GM23338 (cell line): ENCODE results near the gene HHIPL1. TPM values are rescaled to one million over a fixed set of nuclear protein-coding genes. Genes with fewer than 3 reads are reported as not detected.

Experiments
- ATAC-seq: fragments of 200-7000 bp; cut with Tn5 transposase; 3 replicates; pipeline ENCODE4 v1.9.1; 2020
- DNase-seq: peaks from one replicate; pipeline ENCODE4 v3.0.0-alpha.2; 2015; ENCODE audit warnings: low spot score
- H2AFZ ChIP-seq: fragments of 200-600 bp; sonication (generic); 2 replicates; pipeline ENCODE4 v1.8.0; 2016; ENCODE audit warnings: antibody characterized with exemption, mild to moderate bottlenecking, moderate library complexity
- H3F3A ChIP-seq: fragments of 200-600 bp; sonication (generic); replicated peaks from 2 replicates; pipeline ENCODE4 v1.8.0; 2017; ENCODE audit warnings: antibody characterized with exemption, mixed run types, low read depth
- H3K27ac ChIP-seq: fragments of 200-600 bp; sonication (generic); 2 replicates; pipeline ENCODE4 v1.6.1; 2016; ENCODE audit warnings: low read depth
- H3K27me3 ChIP-seq: fragments of 200-600 bp; sonication (generic); 2 replicates; pipeline ENCODE4 v1.8.0; 2016; ENCODE audit warnings: mild to moderate bottlenecking, mixed run types, moderate library complexity; ENCODE audit not compliant: insufficient read depth
- H3K36me3 ChIP-seq: fragments of 200-600 bp; sonication (generic); 2 replicates; pipeline ENCODE4 v1.8.0; 2016; ENCODE audit warnings: mild to moderate bottlenecking; ENCODE audit not compliant: insufficient read depth
- H3K4me1 ChIP-seq: fragments of 200-600 bp; sonication (generic); 2 replicates; pipeline ENCODE4 v1.8.0; 2016; ENCODE audit warnings: mild to moderate bottlenecking, moderate library complexity; ENCODE audit not compliant: insufficient read depth
- H3K4me2 ChIP-seq: fragments of 200-600 bp; sonication (generic); 2 replicates; pipeline ENCODE4 v1.7.1; 2017; ENCODE audit warnings: mixed run types
- H3K4me3 ChIP-seq: fragments of 200-600 bp; sonication (generic); 2 replicates; pipeline ENCODE4 v1.6.1; 2016; ENCODE audit warnings: mixed run types
- H3K79me2 ChIP-seq: fragments of 200-600 bp; sonication (generic); replicated peaks from 2 replicates; pipeline ENCODE4 v1.8.0; 2017; ENCODE audit warnings: mild to moderate bottlenecking; ENCODE audit not compliant: insufficient read depth
- H3K9me2 ChIP-seq: fragments of 200-600 bp; sonication (generic); 2 replicates; pipeline ENCODE4 v1.8.0; 2017; ENCODE audit not compliant: insufficient read depth
- H4K20me1 ChIP-seq: fragments of 200-600 bp; sonication (generic); replicated peaks from 2 replicates; pipeline ENCODE4 v1.8.0; 2017; ENCODE audit warnings: mild to moderate bottlenecking; ENCODE audit not compliant: insufficient read depth
- H3K27ac Mint-ChIP-seq: 2 replicates; pipeline ENCODE4 v1.8.0; 2020; ENCODE audit warnings: inconsistent platforms, mild to moderate bottlenecking, moderate library complexity, mixed read lengths
- H3K27me3 Mint-ChIP-seq: 3 replicates; pipeline ENCODE4 v1.8.0; 2022; ENCODE audit warnings: low read depth, mild to moderate bottlenecking, moderate library complexity, mixed read lengths, inconsistent platforms; ENCODE audit not compliant: insufficient read depth, poor library complexity
- H3K36me3 Mint-ChIP-seq: 3 replicates; pipeline ENCODE4 v1.8.0; 2021; ENCODE audit warnings: low read depth, mild to moderate bottlenecking, inconsistent platforms, moderate library complexity, mixed read lengths
- H3K4me1 Mint-ChIP-seq: 3 replicates; pipeline ENCODE4 v1.8.0; 2020; ENCODE audit warnings: mild to moderate bottlenecking, inconsistent platforms, mixed read lengths
- H3K4me3 Mint-ChIP-seq: 3 replicates; pipeline ENCODE4 v1.8.0; 2021; ENCODE audit warnings: moderate library complexity, mild to moderate bottlenecking, inconsistent platforms, mixed read lengths
- H3K9me3 Mint-ChIP-seq: 3 replicates; pipeline ENCODE4 v1.8.0; 2020; ENCODE audit warnings: moderate library complexity, mild to moderate bottlenecking, inconsistent platforms, mixed read lengths
- CREB1 ChIP-seq: fragments of 250-450 bp; sonication (Bioruptor Pico); IDR thresholded peaks from 2 replicates; pipeline ENCODE4 v1.5.0; 2020; ENCODE audit warnings: low read depth, mild to moderate bottlenecking, moderate library complexity
- EZH2 ChIP-seq: fragments of 200-600 bp; sonication (generic); IDR thresholded peaks from one replicate; pipeline ENCODE4 v1.8.0; 2017; ENCODE audit warnings: antibody characterized with exemption, mild to moderate bottlenecking, low read depth; ENCODE audit not compliant: unreplicated experiment
- NANOG ChIP-seq: IDR thresholded peaks from 2 replicates; pipeline ENCODE4 v1.6.1; 2016; ENCODE audit warnings: antibody characterized with exemption, borderline replicate concordance
- POLR2AphosphoS5 ChIP-seq: IDR thresholded peaks from 2 replicates; pipeline ENCODE4 v1.6.1; 2016; ENCODE audit warnings: antibody characterized with exemption, low read depth
- ZNF331 ChIP-seq: fragments of 250-450 bp; sonication (Bioruptor Pico); IDR thresholded peaks from 2 replicates; pipeline ENCODE4 v1.5.0; 2020; ENCODE audit warnings: low read depth, mild to moderate bottlenecking, moderate library complexity
- long read RNA-seq: library from polyadenylated mRNA; unstranded; transcript quantifications from one replicate; pipeline ENCODE4 v2.0.0, GENCODE V29; 2020; ENCODE audit not compliant: unreplicated experiment
- polyA plus RNA-seq: library from polyadenylated mRNA; unstranded; fragments of >200 nt; fragmentation: Nextera tagmentation; extraction: Ambion mirVana; gene quantifications from 2 replicates; pipeline ENCODE4 v1.2.1, GENCODE V29; 2016
- total RNA-seq: library from RNA; depleted of rRNA; stranded (reverse); fragments of >200 nt; shearing (Covaris generic); gene quantifications from 2 replicates; pipeline ENCODE4 v1.2.3, GENCODE V29; 2014; rRNA removed
- TF ChIP-seq, protein P1 (sequence below): IDR thresholded peaks from 2 replicates; pipeline ENCODE4 v1.6.1; 2016; ENCODE audit warnings: antibody characterized with exemption
- TF ChIP-seq, protein P2 (sequence below), 2 experiments: fragments of 200-600 bp in 1 of 2; sonication (generic) in 1 of 2; conservative IDR thresholded peaks; 2 replicates each; pipeline versions ENCODE4 v1.5.1 to v1.6.1; 2016 to 2017; ENCODE audit warnings: antibody characterized with exemption in 2 of 2, low read depth in 2 of 2, mild to moderate bottlenecking in 2 of 2, moderate library complexity in 1 of 2
- TF ChIP-seq, protein P3 (sequence below): fragments of 250-450 bp; sonication (Bioruptor Pico); IDR thresholded peaks from 2 replicates; pipeline ENCODE4 v1.5.0; 2020; ENCODE audit warnings: mild to moderate bottlenecking, moderate library complexity

The HHIPL1 gene
- total RNA-seq (1.6 and 2.0 TPM in 2 replicates), polyA plus RNA-seq (1.9 TPM in 2 replicates)
- long read RNA-seq, partial matches to known transcripts, result 0 of 1 reads
- long read RNA-seq, other reads (novel, unspliced or antisense), result 1 of 1 reads

DNA sequence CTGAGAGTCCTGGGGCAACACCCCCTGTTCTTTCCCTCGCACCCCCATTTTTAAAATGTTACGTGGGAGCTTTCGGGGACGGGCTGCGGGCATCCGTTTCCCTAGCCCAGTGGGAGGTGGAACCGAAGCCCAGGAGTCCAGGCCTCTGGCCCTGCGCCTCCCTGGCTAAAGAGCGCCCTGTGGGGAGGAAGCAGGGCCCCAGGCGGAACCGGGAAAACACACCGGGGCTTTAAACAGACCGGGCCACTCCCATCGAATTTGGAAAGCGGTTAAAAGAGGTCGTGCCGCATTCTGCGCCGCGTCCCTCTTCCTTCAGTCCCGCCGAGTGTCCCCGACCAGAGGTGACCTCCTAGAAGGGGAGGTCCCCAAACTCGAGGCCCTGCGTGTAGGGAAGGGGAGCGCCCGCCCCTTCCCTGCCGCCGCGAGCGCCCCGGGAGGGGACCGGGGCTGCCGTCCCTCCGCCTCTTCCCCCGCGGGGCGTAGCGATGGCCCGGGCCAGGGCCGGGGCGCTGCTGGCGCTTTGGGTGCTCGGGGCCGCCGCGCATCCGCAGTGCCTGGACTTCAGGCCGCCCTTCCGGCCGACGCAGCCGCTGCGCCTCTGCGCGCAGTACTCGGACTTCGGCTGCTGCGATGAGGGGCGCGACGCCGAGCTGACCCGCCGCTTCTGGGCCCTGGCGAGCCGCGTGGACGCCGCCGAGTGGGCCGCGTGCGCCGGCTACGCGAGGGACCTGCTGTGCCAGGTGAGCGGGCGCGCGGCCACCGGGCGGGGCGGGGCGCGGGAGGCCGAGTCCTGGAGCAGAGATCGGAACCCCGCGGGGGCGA, at the start of gene HHIPL1:
Gene HHIPL1, plus strand, starts transcription at position 407 of the 822 bp plus-strand sequence. Its CDS starts 79 bp downstream, at position 486.
- Mint-ChIP-seq H3K4me3 (peak within 1 kb of the TSS; percentile 73), H3K9me3 (no peaks in the 10 kb centered on the region), H3K36me3 (no peaks in the 10 kb centered on the region), H3K27me3 (peaks cover 24% of the 10 kb centered on the region), H3K4me1 (peaks cover 8% of the 10 kb centered on the region), H3K27ac (no peak within 1 kb of the TSS)
- peaks cover 29% of the 10 kb centered on the region for H3K27me3 ChIP-seq
- peak within 1 kb of the TSS; percentile 73 for H3K4me3 ChIP-seq
- peak within 1 kb of the TSS; percentile 98 for H2AFZ ChIP-seq
- H3K27ac ChIP-seq, result no peak within 1 kb of the TSS
- ATAC-seq, result peak; percentile 78
- H3K4me2 ChIP-seq, result peak within 1 kb of the TSS; percentile 93
- peak; percentile 58 for DNase-seq
- H3F3A ChIP-seq, result 0 out of 2 replicates have a peak, but pooled peaks cover 3% of the 10 kb centered on the region
- H3K4me1 ChIP-seq, result peaks cover 3% of the 10 kb centered on the region; the same call in 1 of the 2 replicates
- TF ChIP-seq NANOG, result no peak
- TF ChIP-seq EZH2, result peak; percentile 40
- TF ChIP-seq, protein P1, sequence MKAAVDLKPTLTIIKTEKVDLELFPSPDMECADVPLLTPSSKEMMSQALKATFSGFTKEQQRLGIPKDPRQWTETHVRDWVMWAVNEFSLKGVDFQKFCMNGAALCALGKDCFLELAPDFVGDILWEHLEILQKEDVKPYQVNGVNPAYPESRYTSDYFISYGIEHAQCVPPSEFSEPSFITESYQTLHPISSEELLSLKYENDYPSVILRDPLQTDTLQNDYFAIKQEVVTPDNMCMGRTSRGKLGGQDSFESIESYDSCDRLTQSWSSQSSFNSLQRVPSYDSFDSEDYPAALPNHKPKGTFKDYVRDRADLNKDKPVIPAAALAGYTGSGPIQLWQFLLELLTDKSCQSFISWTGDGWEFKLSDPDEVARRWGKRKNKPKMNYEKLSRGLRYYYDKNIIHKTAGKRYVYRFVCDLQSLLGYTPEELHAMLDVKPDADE, result 0 out of 2 replicates have a peak, but pooled peaks have one; percentile 38
- TF ChIP-seq POLR2AphosphoS5, result no peak
- TF ChIP-seq, protein P2, sequence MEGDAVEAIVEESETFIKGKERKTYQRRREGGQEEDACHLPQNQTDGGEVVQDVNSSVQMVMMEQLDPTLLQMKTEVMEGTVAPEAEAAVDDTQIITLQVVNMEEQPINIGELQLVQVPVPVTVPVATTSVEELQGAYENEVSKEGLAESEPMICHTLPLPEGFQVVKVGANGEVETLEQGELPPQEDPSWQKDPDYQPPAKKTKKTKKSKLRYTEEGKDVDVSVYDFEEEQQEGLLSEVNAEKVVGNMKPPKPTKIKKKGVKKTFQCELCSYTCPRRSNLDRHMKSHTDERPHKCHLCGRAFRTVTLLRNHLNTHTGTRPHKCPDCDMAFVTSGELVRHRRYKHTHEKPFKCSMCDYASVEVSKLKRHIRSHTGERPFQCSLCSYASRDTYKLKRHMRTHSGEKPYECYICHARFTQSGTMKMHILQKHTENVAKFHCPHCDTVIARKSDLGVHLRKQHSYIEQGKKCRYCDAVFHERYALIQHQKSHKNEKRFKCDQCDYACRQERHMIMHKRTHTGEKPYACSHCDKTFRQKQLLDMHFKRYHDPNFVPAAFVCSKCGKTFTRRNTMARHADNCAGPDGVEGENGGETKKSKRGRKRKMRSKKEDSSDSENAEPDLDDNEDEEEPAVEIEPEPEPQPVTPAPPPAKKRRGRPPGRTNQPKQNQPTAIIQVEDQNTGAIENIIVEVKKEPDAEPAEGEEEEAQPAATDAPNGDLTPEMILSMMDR (conservative IDR thresholded peaks at IDR 0.05; ENCODE audit: low read depth in 2 of 2), result no peak
- TF ChIP-seq ZNF331 (CRISPR knock-in tag), result no peak
- TF ChIP-seq CREB1 (CRISPR knock-in tag), result no peak
- no peaks in the 10 kb centered on the region for H3K9me2 ChIP-seq
- no peaks in the 10 kb centered on the region for H3K36me3 ChIP-seq
- no peaks in the 10 kb centered on the region for H4K20me1 ChIP-seq
- no peaks in the 10 kb centered on the region for H3K79me2 ChIP-seq

DNA sequence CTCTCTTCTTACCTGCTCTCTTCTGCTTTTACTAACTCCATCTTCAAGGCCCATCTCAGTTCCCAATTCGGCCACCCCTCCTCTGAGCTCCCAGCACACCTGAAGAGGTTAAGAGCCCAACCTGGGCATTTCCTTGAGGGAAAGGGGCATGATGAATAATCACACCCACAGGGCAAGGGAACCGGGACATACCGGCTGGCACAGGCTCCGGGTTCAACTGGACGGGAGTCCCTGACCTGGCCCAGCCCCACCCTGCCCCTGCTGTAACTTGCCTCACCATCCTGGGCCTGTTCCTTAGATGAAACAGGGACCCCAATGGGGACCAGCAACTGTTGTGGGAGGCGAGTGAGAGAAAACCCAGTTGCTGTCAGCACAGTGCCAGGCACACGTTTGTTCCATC, 49.4 kb upstream of the HHIPL1 start:
- peaks cover 33% of the 10 kb centered on the region for H3K4me1 Mint-ChIP-seq
- TF ChIP-seq, protein P3, sequence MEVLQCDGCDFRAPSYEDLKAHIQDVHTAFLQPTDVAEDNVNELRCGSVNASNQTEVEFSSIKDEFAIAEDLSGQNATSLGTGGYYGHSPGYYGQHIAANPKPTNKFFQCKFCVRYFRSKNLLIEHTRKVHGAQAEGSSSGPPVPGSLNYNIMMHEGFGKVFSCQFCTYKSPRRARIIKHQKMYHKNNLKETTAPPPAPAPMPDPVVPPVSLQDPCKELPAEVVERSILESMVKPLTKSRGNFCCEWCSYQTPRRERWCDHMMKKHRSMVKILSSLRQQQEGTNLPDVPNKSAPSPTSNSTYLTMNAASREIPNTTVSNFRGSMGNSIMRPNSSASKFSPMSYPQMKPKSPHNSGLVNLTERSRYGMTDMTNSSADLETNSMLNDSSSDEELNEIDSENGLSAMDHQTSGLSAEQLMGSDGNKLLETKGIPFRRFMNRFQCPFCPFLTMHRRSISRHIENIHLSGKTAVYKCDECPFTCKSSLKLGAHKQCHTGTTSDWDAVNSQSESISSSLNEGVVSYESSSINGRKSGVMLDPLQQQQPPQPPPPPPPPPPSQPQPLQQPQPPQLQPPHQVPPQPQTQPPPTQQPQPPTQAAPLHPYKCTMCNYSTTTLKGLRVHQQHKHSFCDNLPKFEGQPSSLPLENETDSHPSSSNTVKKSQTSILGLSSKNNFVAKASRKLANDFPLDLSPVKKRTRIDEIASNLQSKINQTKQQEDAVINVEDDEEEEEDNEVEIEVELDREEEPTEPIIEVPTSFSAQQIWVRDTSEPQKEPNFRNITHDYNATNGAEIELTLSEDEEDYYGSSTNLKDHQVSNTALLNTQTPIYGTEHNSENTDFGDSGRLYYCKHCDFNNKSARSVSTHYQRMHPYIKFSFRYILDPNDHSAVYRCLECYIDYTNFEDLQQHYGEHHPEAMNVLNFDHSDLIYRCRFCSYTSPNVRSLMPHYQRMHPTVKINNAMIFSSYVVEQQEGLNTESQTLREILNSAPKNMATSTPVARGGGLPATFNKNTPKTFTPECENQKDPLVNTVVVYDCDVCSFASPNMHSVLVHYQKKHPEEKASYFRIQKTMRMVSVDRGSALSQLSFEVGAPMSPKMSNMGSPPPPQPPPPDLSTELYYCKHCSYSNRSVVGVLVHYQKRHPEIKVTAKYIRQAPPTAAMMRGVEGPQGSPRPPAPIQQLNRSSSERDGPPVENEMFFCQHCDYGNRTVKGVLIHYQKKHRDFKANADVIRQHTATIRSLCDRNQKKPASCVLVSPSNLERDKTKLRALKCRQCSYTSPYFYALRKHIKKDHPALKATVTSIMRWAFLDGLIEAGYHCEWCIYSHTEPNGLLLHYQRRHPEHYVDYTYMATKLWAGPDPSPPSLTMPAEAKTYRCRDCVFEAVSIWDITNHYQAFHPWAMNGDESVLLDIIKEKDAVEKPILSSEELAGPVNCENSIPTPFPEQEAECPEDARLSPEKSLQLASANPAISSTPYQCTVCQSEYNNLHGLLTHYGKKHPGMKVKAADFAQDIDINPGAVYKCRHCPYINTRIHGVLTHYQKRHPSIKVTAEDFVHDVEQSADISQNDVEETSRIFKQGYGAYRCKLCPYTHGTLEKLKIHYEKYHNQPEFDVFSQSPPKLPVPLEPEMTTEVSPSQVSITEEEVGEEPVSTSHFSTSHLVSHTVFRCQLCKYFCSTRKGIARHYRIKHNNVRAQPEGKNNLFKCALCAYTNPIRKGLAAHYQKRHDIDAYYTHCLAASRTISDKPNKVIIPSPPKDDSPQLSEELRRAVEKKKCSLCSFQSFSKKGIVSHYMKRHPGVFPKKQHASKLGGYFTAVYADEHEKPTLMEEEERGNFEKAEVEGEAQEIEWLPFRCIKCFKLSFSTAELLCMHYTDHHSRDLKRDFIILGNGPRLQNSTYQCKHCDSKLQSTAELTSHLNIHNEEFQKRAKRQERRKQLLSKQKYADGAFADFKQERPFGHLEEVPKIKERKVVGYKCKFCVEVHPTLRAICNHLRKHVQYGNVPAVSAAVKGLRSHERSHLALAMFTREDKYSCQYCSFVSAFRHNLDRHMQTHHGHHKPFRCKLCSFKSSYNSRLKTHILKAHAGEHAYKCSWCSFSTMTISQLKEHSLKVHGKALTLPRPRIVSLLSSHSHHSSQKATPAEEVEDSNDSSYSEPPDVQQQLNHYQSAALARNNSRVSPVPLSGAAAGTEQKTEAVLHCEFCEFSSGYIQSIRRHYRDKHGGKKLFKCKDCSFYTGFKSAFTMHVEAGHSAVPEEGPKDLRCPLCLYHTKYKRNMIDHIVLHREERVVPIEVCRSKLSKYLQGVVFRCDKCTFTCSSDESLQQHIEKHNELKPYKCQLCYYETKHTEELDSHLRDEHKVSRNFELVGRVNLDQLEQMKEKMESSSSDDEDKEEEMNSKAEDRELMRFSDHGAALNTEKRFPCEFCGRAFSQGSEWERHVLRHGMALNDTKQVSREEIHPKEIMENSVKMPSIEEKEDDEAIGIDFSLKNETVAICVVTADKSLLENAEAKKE (CRISPR knock-in tag), result no peak
- TF ChIP-seq, protein P2 (conservative IDR thresholded peaks at IDR 0.05; ENCODE audit: low read depth in 2 of 2), result no peak

More for the DNA sequence above, 49.4 kb upstream of the HHIPL1 start:
- Histone ChIP-seq H3K27me3 (no peaks in the 10 kb centered on the region), H3K79me2 (peaks cover 81% of the 10 kb centered on the region), H3K4me3 (no peak overlapping the region), H3K9me2 (no peaks in the 10 kb centered on the region), H3K27ac (no peak overlapping the region), H2AFZ (no peak overlapping the region), H3K4me1 (peaks cover 20% of the 10 kb centered on the region), H4K20me1 (peaks cover 8% of the 10 kb centered on the region; the same call in 1 of the 2 replicates), H3F3A (0 out of 2 replicates have a peak, but pooled peaks cover 4% of the 10 kb centered on the region), H3K36me3 (no peaks in the 10 kb centered on the region), H3K4me2 (no peak overlapping the region)
- no peak overlapping the region for H3K27ac Mint-ChIP-seq
- H3K9me3 Mint-ChIP-seq, result no peaks in the 10 kb centered on the region
- no peak for ATAC-seq
- no peak for DNase-seq
- H3K27me3 Mint-ChIP-seq, result peaks cover 17% of the 10 kb centered on the region
- no peaks in the 10 kb centered on the region for H3K36me3 Mint-ChIP-seq
- no peak overlapping the region for H3K4me3 Mint-ChIP-seq
